RWPE1 (cell line): ENCODE measurements around the gene COPZ2.
A peak's percentile ranks its signal among the peaks of the same experiment; 100 is the strongest.
"Not testable (repeated sequence)": the region's sequence is repeated elsewhere in the genome, so short reads cannot be mapped to it uniquely, and the experiment has no call there.

Experiments
- CTCF ChIA-PET: fragments of 350-600 bp; sonication (Branson Sonifier 250); formaldehyde crosslinking; extraction: SDS; loops from one replicate; lab custom pipeline; 2021; lab: Yijun Ruan, JAX
- POLR2A ChIA-PET: fragments of 400-600 bp; formaldehyde crosslinking; extraction: SDS; loops from one replicate; lab custom pipeline; 2020; ENCODE audit warnings: antibody characterized with exemption; ENCODE audit not compliant: low non-redundant PET; lab: Yijun Ruan, JAX
- DNase-seq: peaks from one replicate; pipeline ENCODE4 v3.0.0; 2012; ENCODE audit warnings: low spot score
- H3K27ac ChIP-seq: fragments of 450-650 bp; 2 replicates; pipeline ENCODE4 v1.5.1; 2017
- CTCF ChIP-seq: fragments of 450-650 bp; conservative IDR thresholded peaks from 2 replicates; pipeline ENCODE4 v1.5.1; 2017; ENCODE audit warnings: low read depth, mild to moderate bottlenecking

The COPZ2 gene

GRCh38 chr17:48037036-48037837 is at the start of gene COPZ2:
COPZ2 (minus strand) TSS chr17:48037797; CDS start chr17:48037777, 20 bp downstream.
- TF ChIP-seq CTCF = no peak; the same call in 1 of the 2 replicates
- H3K27ac ChIP-seq = peak within 1 kb of the TSS; percentile 77
- ChIA-PET POLR2A (no interaction called here), CTCF (interaction anchor here (0.6 to 1.1 kb wide), 4 partner anchors 10 to 96 kb away, joined by 3 to 4 read pairs (median 3); partner anchors contain the start of gene PNPO)
- no peak for DNase-seq

- POLR2A ChIA-PET = no interaction called here
- TF ChIP-seq CTCF = no peak
- CTCF ChIA-PET = no interaction called here
- no peak overlapping the region; the same call in 1 of the 2 replicates for H3K27ac ChIP-seq
- DNase-seq = no peak
Measured at GRCh38 chr17:48084932-48085331, 47.3 kb upstream of the COPZ2 start.

GRCh38 chr17:48081858-48082257 is 44.3 kb upstream of the COPZ2 start:
- no peak for TF ChIP-seq CTCF
- no peak for DNase-seq
- ChIA-PET POLR2A (no interaction called here), CTCF (interaction anchor here (0.6 to 1.2 kb wide), 3 partner anchors 12 to 537 kb away, joined by 3 to 6 read pairs (median 5); no protein-coding TSS in a partner anchor)
- H3K27ac ChIP-seq = peak overlapping the region; percentile 48

- CTCF ChIA-PET = interaction anchor here (0.7 to 1.3 kb wide), 2 partner anchors 17 to 51 kb away, joined by 4 to 7 read pairs; no protein-coding TSS in a partner anchor
- POLR2A ChIA-PET, DNase-seq: not testable (repeated sequence)
- H3K27ac ChIP-seq = peak overlapping the region; percentile 60
Measured at GRCh38 chr17:48077152-48077551, 39.6 kb upstream of the COPZ2 start.

- DNase-seq = peak; percentile 53
- ChIA-PET CTCF (interaction anchor here (0.6 to 3.2 kb wide), 8 partner anchors 23 to 443 kb away, joined by 3 to 16 read pairs (median 3); no protein-coding TSS in a partner anchor), POLR2A (interaction anchor here (1.0 kb wide), 1 partner anchor 30 kb away, joined by 16 read pairs; no protein-coding TSS in a partner anchor)
- peak; percentile 86 for TF ChIP-seq CTCF
- peak overlapping the region; percentile 61 for H3K27ac ChIP-seq
Measured at GRCh38 chr17:48074322-48075081, 36.9 kb upstream of the COPZ2 start.

GRCh38 chr17:48073566-48074094 is 36.0 kb upstream of the COPZ2 start:
- POLR2A ChIA-PET, DNase-seq: not testable (repeated sequence)
- CTCF ChIA-PET = interaction anchor here (0.6 to 3.2 kb wide), 3 partner anchors 39 to 47 kb away, joined by 4 to 16 read pairs (median 6); no protein-coding TSS in a partner anchor
- H3K27ac ChIP-seq = peak overlapping the region; percentile 71

- POLR2A ChIA-PET = not testable (repeated sequence)
- CTCF ChIA-PET = interaction anchor here (0.6 to 3.2 kb wide), 2 partner anchors 17 to 47 kb away, joined by 3 to 16 read pairs; no protein-coding TSS in a partner anchor
Measured at GRCh38 chr17:48072811-48073210, 35.2 kb upstream of the COPZ2 start.

More at GRCh38 chr17:48072811-48073210, 35.2 kb upstream of the COPZ2 start:
- H3K27ac ChIP-seq = peak overlapping the region; percentile 45
- not testable (repeated sequence) for DNase-seq
